H9 (cell line): ENCODE measurements around the gene THOP1. TPM values are rescaled to one million over a fixed set of nuclear protein-coding genes. Genes with fewer than 3 reads are reported as not detected.

ENCODE experiments used
- DNase-seq: peaks from one replicate; pipeline ENCODE4 v3.0.0-alpha.2; 2017
- H2AFZ ChIP-seq: one replicate; pipeline ENCODE4 v1.6.1; 2013; ENCODE audit warnings: mild to moderate bottlenecking, low read length, control low read depth, moderate library complexity
- H2AK5ac ChIP-seq: 2 replicates; pipeline ENCODE4 v1.6.1; 2013; ENCODE audit warnings: low read length, control low read depth, mixed read lengths; ENCODE audit not compliant: insufficient read length
- H2BK120ac ChIP-seq: one replicate; pipeline ENCODE4 v1.6.1; 2013; ENCODE audit warnings: low read depth, mild to moderate bottlenecking, low read length, control low read depth, inconsistent platforms; ENCODE audit not compliant: poor library complexity, severe bottlenecking
- H2BK12ac ChIP-seq: 2 replicates; pipeline ENCODE4 v1.6.1; 2013; ENCODE audit warnings: low read length, control low read depth, mixed read lengths, low read depth; ENCODE audit not compliant: insufficient read length
- H2BK15ac ChIP-seq: 2 replicates; pipeline ENCODE4 v1.6.1; 2013; ENCODE audit warnings: low read depth, low read length, control low read depth
- H2BK20ac ChIP-seq: one replicate; pipeline ENCODE4 v1.6.1; 2013; ENCODE audit warnings: low read depth, mild to moderate bottlenecking, low read length, control low read depth, inconsistent platforms; ENCODE audit not compliant: poor library complexity, severe bottlenecking
- H2BK5ac ChIP-seq: 2 replicates; pipeline ENCODE4 v1.6.1; 2013; ENCODE audit warnings: low read length, control low read depth, mixed read lengths; ENCODE audit not compliant: insufficient read length
- H3K14ac ChIP-seq: 2 replicates; pipeline ENCODE4 v1.6.1; 2013; ENCODE audit warnings: low read length, control low read depth; ENCODE audit not compliant: insufficient read depth
- H3K18ac ChIP-seq: 2 replicates; pipeline ENCODE4 v1.6.1; 2013; ENCODE audit warnings: low read depth, mild to moderate bottlenecking, mixed read lengths, low read length, control low read depth; ENCODE audit not compliant: insufficient read length
- H3K23ac ChIP-seq: 2 replicates; pipeline ENCODE4 v1.6.1; 2013; ENCODE audit warnings: low read length, control low read depth, mixed read lengths, low read depth; ENCODE audit not compliant: insufficient read length
- H3K23me2 ChIP-seq: 2 replicates; pipeline ENCODE4 v1.6.1; 2013; ENCODE audit warnings: low read depth, mild to moderate bottlenecking, mixed read lengths, low read length, control low read depth; ENCODE audit not compliant: insufficient read length, poor library complexity, severe bottlenecking
- H3K27ac ChIP-seq: 2 replicates; pipeline ENCODE4 v1.5.1; 2013; ENCODE audit warnings: low read length, control low read depth, mixed read lengths, low read depth; ENCODE audit not compliant: insufficient read length
- H3K27me3 ChIP-seq: 2 replicates; pipeline ENCODE4 v1.6.1; 2013; ENCODE audit warnings: low read length, control low read depth, inconsistent platforms; ENCODE audit not compliant: insufficient read depth
- H3K4ac ChIP-seq: 2 replicates; pipeline ENCODE4 v1.6.1; 2013; ENCODE audit warnings: low read depth, mild to moderate bottlenecking, control low read depth, inconsistent platforms, low read length, moderate library complexity
- H3K4me1 ChIP-seq: 2 replicates; pipeline ENCODE4 v1.6.1; 2013; ENCODE audit warnings: low read length, control low read depth, inconsistent platforms; ENCODE audit not compliant: insufficient read depth
- H3K4me2 ChIP-seq: 2 replicates; pipeline ENCODE4 v1.6.1; 2013; ENCODE audit warnings: low read length, control low read depth, mixed read lengths; ENCODE audit not compliant: insufficient read length, insufficient read depth
- H3K56ac ChIP-seq: 2 replicates; pipeline ENCODE4 v1.6.1; 2013; ENCODE audit warnings: low read depth, mild to moderate bottlenecking, mixed read lengths, low read length, control low read depth; ENCODE audit not compliant: insufficient read length
- H3K79me1 ChIP-seq: 2 replicates; pipeline ENCODE4 v1.6.1; 2013; ENCODE audit warnings: low read depth, mild to moderate bottlenecking, moderate library complexity, low read length, control low read depth, inconsistent platforms; ENCODE audit not compliant: insufficient read depth, poor library complexity, severe bottlenecking
- H3K79me2 ChIP-seq: 2 replicates; pipeline ENCODE4 v1.6.1; 2013; ENCODE audit warnings: low read length, control low read depth, inconsistent platforms; ENCODE audit not compliant: insufficient read depth
- H3K9ac ChIP-seq: 2 replicates; pipeline ENCODE4 v1.6.1; 2013; ENCODE audit warnings: low read length, control low read depth, mixed read lengths; ENCODE audit not compliant: insufficient read length; ENCODE audit errors: extremely low read depth
- H3K9me3 ChIP-seq: one replicate; pipeline ENCODE4 v1.6.1; 2013; ENCODE audit warnings: low read depth, low read length, inconsistent platforms; ENCODE audit not compliant: control insufficient read depth
- H3T11ph ChIP-seq: one replicate; pipeline ENCODE4 v1.6.1; 2013; ENCODE audit warnings: mild to moderate bottlenecking, low read length, control low read depth, inconsistent platforms
- H4K20me1 ChIP-seq: one replicate; pipeline ENCODE4 v1.6.1; 2013; ENCODE audit not compliant: control insufficient read depth, insufficient read length, insufficient read depth
- H4K5ac ChIP-seq: 2 replicates; pipeline ENCODE4 v1.6.1; 2013; ENCODE audit warnings: low read depth, mild to moderate bottlenecking, mixed read lengths, low read length, control low read depth; ENCODE audit not compliant: insufficient read length
- H4K8ac ChIP-seq: replicated peaks from 2 replicates; pipeline ENCODE4 v1.6.1; 2013; ENCODE audit warnings: low read length, control low read depth, mixed read lengths, low read depth; ENCODE audit not compliant: insufficient read length
- H4K91ac ChIP-seq: 2 replicates; pipeline ENCODE4 v1.6.1; 2013; ENCODE audit warnings: low read depth, mild to moderate bottlenecking, moderate library complexity, mixed read lengths, low read length, control low read depth; ENCODE audit not compliant: insufficient read length
- H3K27ac Mint-ChIP-seq, 3 experiments: 2 replicates in 2 of 3; 3 replicates in 1 of 3; pipeline ENCODE4 v1.8.0; 2020 to 2021; ENCODE audit warnings: mixed read lengths in 3 of 3, mild to moderate bottlenecking in 1 of 3, moderate library complexity in 1 of 3
- H3K27me3 Mint-ChIP-seq: 2 replicates; pipeline ENCODE4 v1.8.0; 2021; ENCODE audit warnings: low read depth, mild to moderate bottlenecking, moderate library complexity, mixed read lengths
- H3K36me3 Mint-ChIP-seq, 3 experiments: 2 replicates in 2 of 3; 3 replicates in 1 of 3; pipeline ENCODE4 v1.8.0; 2020 to 2021; ENCODE audit warnings: low read depth in 3 of 3, mixed read lengths in 3 of 3; ENCODE audit not compliant: insufficient read depth in 1 of 3
- H3K4me1 Mint-ChIP-seq, 2 experiments: 2 replicates each; pipeline ENCODE4 v1.8.0; 2020; ENCODE audit warnings: mixed read lengths in 2 of 2
- H3K4me3 Mint-ChIP-seq, 2 experiments: 2 replicates in 1 of 2; 3 replicates in 1 of 2; pipeline ENCODE4 v1.8.0; 2020 to 2021; ENCODE audit warnings: mild to moderate bottlenecking in 2 of 2, mixed read lengths in 2 of 2, moderate library complexity in 1 of 2
- H3K9me3 Mint-ChIP-seq, 2 experiments: 2 replicates in 1 of 2; 3 replicates in 1 of 2; pipeline ENCODE4 v1.8.0; 2020; ENCODE audit warnings: mild to moderate bottlenecking in 2 of 2, mixed read lengths in 2 of 2, moderate library complexity in 1 of 2
- WGBS: extraction: QIAGEN DNeasy Blood & Tissue Kit; methylation state at CpG from one replicate; pipeline ENCODE4 v1.1.7; 2013; ENCODE audit warnings: missing lambda C conversion rate, low lambda C conversion rate, mixed read lengths; ENCODE audit not compliant: insufficient read length; ENCODE audit errors: extremely low coverage; 5-methylcytosine and 5-hydroxymethylcytosine counted together
- total RNA-seq: library from RNA; stranded (reverse); gene quantifications from 2 replicates; pipeline ENCODE4 v1.2.1, GENCODE V29; 2021
- TF ChIP-seq, protein P1 (sequence below): fragments of 200-600 bp; sonication (generic); conservative IDR thresholded peaks from 3 replicates; pipeline ENCODE4 v1.8.0; 2021; ENCODE audit warnings: antibody characterized with exemption, mild to moderate bottlenecking

Gene THOP1
- total RNA-seq, 1 experiment from 2014 or later: 150 TPM

DNA sequence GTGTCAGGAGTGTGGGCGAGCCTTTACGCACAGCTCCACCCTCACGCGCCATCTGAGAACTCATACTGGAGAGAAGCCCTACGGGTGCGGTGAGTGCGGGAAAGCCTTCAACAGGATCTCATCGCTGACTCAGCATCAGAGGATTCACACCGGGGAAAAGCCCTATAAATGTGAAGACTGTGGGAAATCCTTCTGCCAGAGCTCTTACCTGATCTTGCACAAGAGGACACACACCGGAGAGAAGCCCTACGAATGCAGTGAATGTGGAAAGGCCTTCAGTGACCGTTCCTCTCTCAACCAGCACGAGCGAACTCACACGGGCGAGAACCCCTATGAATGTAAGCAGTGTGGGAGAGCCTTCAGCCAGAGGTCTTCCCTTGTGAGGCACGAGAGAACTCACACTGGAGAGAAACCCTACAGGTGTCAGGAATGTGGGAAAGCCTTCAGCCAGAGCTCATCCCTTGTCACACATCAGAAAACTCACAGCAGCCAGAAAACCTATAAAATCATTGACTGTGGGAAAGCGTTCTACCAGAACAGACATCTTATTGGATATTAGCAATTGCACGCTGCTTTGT, 49.1 kb downstream of the THOP1 start:
- H2AK5ac ChIP-seq: no peak overlapping the region
- H2BK20ac ChIP-seq: no peak overlapping the region
- H3K4me2 ChIP-seq: no peak overlapping the region
- no peak overlapping the region for H3K27ac ChIP-seq
- no peak for DNase-seq
- H3K9me3 Mint-ChIP-seq: peaks cover 78 to 81% of the 10 kb centered on the region in 2 experiments
- H3K4me1 Mint-ChIP-seq: no peaks in the 10 kb centered on the region
- no peak overlapping the region for H4K8ac ChIP-seq
- H3K36me3 Mint-ChIP-seq: peaks cover 69 to 77% (median 71%) of the 10 kb centered on the region in 3 experiments
- peaks cover 57% of the 10 kb centered on the region for H3K9me3 ChIP-seq
- no peak overlapping the region for H2BK15ac ChIP-seq
- H3K4ac ChIP-seq: no peak overlapping the region
- H2BK120ac ChIP-seq: no peak overlapping the region
- no peak overlapping the region for H3K14ac ChIP-seq
- no peak overlapping the region for H4K5ac ChIP-seq
- H3K23ac ChIP-seq: no peak overlapping the region
- H2BK12ac ChIP-seq: no peak overlapping the region
- H2BK5ac ChIP-seq: no peak overlapping the region
- no peaks in the 10 kb centered on the region for H3K79me1 ChIP-seq
- H4K20me1 ChIP-seq: no peaks in the 10 kb centered on the region
- no peaks in the 10 kb centered on the region for H3K23me2 ChIP-seq
- H3K27ac Mint-ChIP-seq: no peak overlapping the region
- no peaks in the 10 kb centered on the region for H3K27me3 ChIP-seq
- H3K4me3 Mint-ChIP-seq: no peak overlapping the region
- no peaks in the 10 kb centered on the region for H3K4me1 ChIP-seq
- no peak overlapping the region for H3T11ph ChIP-seq
- H4K91ac ChIP-seq: no peak overlapping the region
- WGBS: no CpG with 5 or more reads among the region's 19 CpGs
- H3K79me2 ChIP-seq: no peaks in the 10 kb centered on the region
- H3K18ac ChIP-seq: no peak overlapping the region
- peaks cover 2% of the 10 kb centered on the region; the same call in 1 of the 2 replicates for H3K27me3 Mint-ChIP-seq
- H2AFZ ChIP-seq: no peak overlapping the region
- no peak overlapping the region for H3K56ac ChIP-seq
- no peak overlapping the region for H3K9ac ChIP-seq
- TF ChIP-seq, protein P1, sequence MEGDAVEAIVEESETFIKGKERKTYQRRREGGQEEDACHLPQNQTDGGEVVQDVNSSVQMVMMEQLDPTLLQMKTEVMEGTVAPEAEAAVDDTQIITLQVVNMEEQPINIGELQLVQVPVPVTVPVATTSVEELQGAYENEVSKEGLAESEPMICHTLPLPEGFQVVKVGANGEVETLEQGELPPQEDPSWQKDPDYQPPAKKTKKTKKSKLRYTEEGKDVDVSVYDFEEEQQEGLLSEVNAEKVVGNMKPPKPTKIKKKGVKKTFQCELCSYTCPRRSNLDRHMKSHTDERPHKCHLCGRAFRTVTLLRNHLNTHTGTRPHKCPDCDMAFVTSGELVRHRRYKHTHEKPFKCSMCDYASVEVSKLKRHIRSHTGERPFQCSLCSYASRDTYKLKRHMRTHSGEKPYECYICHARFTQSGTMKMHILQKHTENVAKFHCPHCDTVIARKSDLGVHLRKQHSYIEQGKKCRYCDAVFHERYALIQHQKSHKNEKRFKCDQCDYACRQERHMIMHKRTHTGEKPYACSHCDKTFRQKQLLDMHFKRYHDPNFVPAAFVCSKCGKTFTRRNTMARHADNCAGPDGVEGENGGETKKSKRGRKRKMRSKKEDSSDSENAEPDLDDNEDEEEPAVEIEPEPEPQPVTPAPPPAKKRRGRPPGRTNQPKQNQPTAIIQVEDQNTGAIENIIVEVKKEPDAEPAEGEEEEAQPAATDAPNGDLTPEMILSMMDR: no peak
